SJSA1 (cell line): ENCODE data around the gene TMPRSS11F. TPM values are rescaled to one million over a fixed set of nuclear protein-coding genes. Genes with fewer than 3 reads are reported as not detected.
"Not testable (repeated sequence)": the region's sequence is repeated elsewhere in the genome, so short reads cannot be mapped to it uniquely, and the experiment has no call there.

Experiments used
- DNase-seq, 2 experiments: peaks; one replicate each; pipeline ENCODE4 v3.0.0-alpha.2; 2015 to 2020; ENCODE audit warnings: low spot score in 2 of 2, low read depth in 1 of 2
- H3K27ac ChIP-seq: fragments of 250-450 bp; sonication (Bioruptor Pico); 2 replicates; pipeline ENCODE4 v1.5.1; 2020; ENCODE audit warnings: mild to moderate bottlenecking, moderate library complexity
- H3K27me3 ChIP-seq: fragments of 250-450 bp; sonication (Bioruptor Pico); replicated peaks from 2 replicates; pipeline ENCODE4 v1.5.1; 2020; ENCODE audit warnings: mild to moderate bottlenecking, moderate library complexity
- H3K36me3 ChIP-seq: fragments of 250-450 bp; sonication (Bioruptor Pico); 2 replicates; pipeline ENCODE4 v1.5.1; 2020; ENCODE audit warnings: mild to moderate bottlenecking
- H3K4me1 ChIP-seq: fragments of 250-450 bp; sonication (Bioruptor Pico); replicated peaks from 2 replicates; pipeline ENCODE4 v1.6.1; 2021; ENCODE audit warnings: mild to moderate bottlenecking
- H3K4me3 ChIP-seq: fragments of 250-450 bp; sonication (Bioruptor Pico); 2 replicates; pipeline ENCODE4 v1.5.1; 2020; ENCODE audit warnings: mild to moderate bottlenecking
- H3K9me3 ChIP-seq: fragments of 250-450 bp; sonication (Bioruptor Pico); replicated peaks from 2 replicates; pipeline ENCODE4 v1.5.1; 2020; ENCODE audit warnings: mild to moderate bottlenecking
- total RNA-seq: library from RNA; depleted of rRNA; stranded (reverse); fragments of >200 nt; shearing (Covaris generic); gene quantifications from 2 replicates; pipeline ENCODE4 v1.2.3, GENCODE V29; 2014; rRNA removed

Gene TMPRSS11F
- not detected in 2 replicates for total RNA-seq

- Histone ChIP-seq H3K27ac (no peak within 1 kb of the TSS), H3K27me3 (no peaks in the 10 kb centered on the region), H3K4me3 (no peak within 1 kb of the TSS), H3K4me1 (no peaks in the 10 kb centered on the region), H3K9me3 (no peaks in the 10 kb centered on the region), H3K36me3 (no peaks in the 10 kb centered on the region)
- DNase-seq = no peak
These were observed at the start of gene TMPRSS11F for GRCh38 chr4:68129793-68130192. TSS of gene TMPRSS11F (minus strand) at chr4:68129869. CDS start at chr4:68129820, 49 bp downstream.

- DNase-seq = no peak
- H3K27me3 ChIP-seq = no peaks in the 10 kb centered on the region; the same call in 1 of the 2 replicates
- no peak overlapping the region for H3K4me3 ChIP-seq
These were observed 47.2 kb upstream of the TMPRSS11F start for GRCh38 chr4:68176904-68177303.

GRCh38 chr4:68176500-68176899, 46.8 kb upstream of the TMPRSS11F start:
- Histone ChIP-seq H3K36me3 (no peaks in the 10 kb centered on the region), H3K4me3 (no peak overlapping the region), H3K9me3 (no peaks in the 10 kb centered on the region), H3K27me3 (no peaks in the 10 kb centered on the region; the same call in 1 of the 2 replicates), H3K4me1 (no peaks in the 10 kb centered on the region), H3K27ac (no peak overlapping the region)
- no peak for DNase-seq

More at GRCh38 chr4:68176904-68177303, 47.2 kb upstream of the TMPRSS11F start:
- Histone ChIP-seq H3K9me3 (no peaks in the 10 kb centered on the region), H3K36me3 (no peaks in the 10 kb centered on the region), H3K4me1 (no peaks in the 10 kb centered on the region), H3K27ac (no peak overlapping the region)

GRCh38 chr4:68175562-68176155, 46.0 kb upstream of the TMPRSS11F start:
- H3K4me3 ChIP-seq = no peak overlapping the region
- no peaks in the 10 kb centered on the region for H3K36me3 ChIP-seq
- no peaks in the 10 kb centered on the region for H3K4me1 ChIP-seq
- H3K9me3 ChIP-seq = no peaks in the 10 kb centered on the region
- no peak overlapping the region for H3K27ac ChIP-seq
- no peaks in the 10 kb centered on the region; the same call in 1 of the 2 replicates for H3K27me3 ChIP-seq
- peak in 1 of 2 experiments; percentile 29 for DNase-seq

GRCh38 chr4:68174389-68174788, 44.7 kb upstream of the TMPRSS11F start:
- not testable (repeated sequence) for H3K27ac ChIP-seq, H3K4me1 ChIP-seq, H3K36me3 ChIP-seq, H3K27me3 ChIP-seq, H3K9me3 ChIP-seq, DNase-seq, H3K4me3 ChIP-seq

- H3K4me3 ChIP-seq, DNase-seq, H3K36me3 ChIP-seq, H3K9me3 ChIP-seq, H3K27ac ChIP-seq, H3K27me3 ChIP-seq, H3K4me1 ChIP-seq: not testable (repeated sequence)
These were observed 42.5 kb upstream of the TMPRSS11F start for GRCh38 chr4:68172147-68172546.

- Histone ChIP-seq H3K27me3 (no peaks in the 10 kb centered on the region; the same call in 1 of the 2 replicates), H3K36me3 (no peaks in the 10 kb centered on the region), H3K9me3 (no peaks in the 10 kb centered on the region), H3K4me3 (no peak overlapping the region), H3K27ac (no peak overlapping the region), H3K4me1 (no peaks in the 10 kb centered on the region)
- no peak for DNase-seq
These were observed 38.0 kb upstream of the TMPRSS11F start for GRCh38 chr4:68167706-68168105.

- Histone ChIP-seq H3K27ac (no peak overlapping the region), H3K4me1 (no peaks in the 10 kb centered on the region), H3K36me3 (no peaks in the 10 kb centered on the region), H3K9me3 (no peaks in the 10 kb centered on the region), H3K27me3 (no peaks in the 10 kb centered on the region; the same call in 1 of the 2 replicates), H3K4me3 (no peak overlapping the region)
- DNase-seq = no peak
These were observed 37.5 kb upstream of the TMPRSS11F start for GRCh38 chr4:68167166-68167565.

GRCh38 chr4:68163754-68164153, 34.1 kb upstream of the TMPRSS11F start:
- DNase-seq = no peak
- H3K9me3 ChIP-seq = no peaks in the 10 kb centered on the region
- no peak overlapping the region for H3K4me3 ChIP-seq
- H3K27ac ChIP-seq = no peak overlapping the region
- H3K4me1 ChIP-seq = no peaks in the 10 kb centered on the region
- H3K27me3 ChIP-seq = no peaks in the 10 kb centered on the region; the same call in 1 of the 2 replicates
- no peaks in the 10 kb centered on the region for H3K36me3 ChIP-seq

GRCh38 chr4:68162196-68162595, 32.5 kb upstream of the TMPRSS11F start:
- Histone ChIP-seq H3K9me3 (no peaks in the 10 kb centered on the region), H3K27ac (no peak overlapping the region), H3K4me3 (no peak overlapping the region), H3K36me3 (no peaks in the 10 kb centered on the region), H3K4me1 (no peaks in the 10 kb centered on the region), H3K27me3 (peaks cover 5% of the 10 kb centered on the region; the same call in 1 of the 2 replicates)
- DNase-seq = no peak

GRCh38 chr4:68152411-68152810, 22.7 kb upstream of the TMPRSS11F start:
- H3K27me3 ChIP-seq = no peaks in the 10 kb centered on the region
- H3K9me3 ChIP-seq = no peaks in the 10 kb centered on the region
- H3K4me3 ChIP-seq = no peak overlapping the region
- no peak overlapping the region for H3K27ac ChIP-seq
- no peak for DNase-seq
- H3K4me1 ChIP-seq = no peaks in the 10 kb centered on the region
- H3K36me3 ChIP-seq = no peaks in the 10 kb centered on the region

- Histone ChIP-seq H3K4me3 (no peak overlapping the region), H3K4me1 (no peaks in the 10 kb centered on the region), H3K9me3 (no peaks in the 10 kb centered on the region), H3K27ac (no peak overlapping the region), H3K36me3 (no peaks in the 10 kb centered on the region), H3K27me3 (no peaks in the 10 kb centered on the region)
- no peak for DNase-seq
These were observed 19.4 kb upstream of the TMPRSS11F start for GRCh38 chr4:68148800-68149685.

- H3K9me3 ChIP-seq = no peaks in the 10 kb centered on the region
- H3K27me3 ChIP-seq = no peaks in the 10 kb centered on the region
- H3K36me3 ChIP-seq = no peaks in the 10 kb centered on the region
- no peak for DNase-seq
- no peaks in the 10 kb centered on the region for H3K4me1 ChIP-seq
- H3K27ac ChIP-seq = no peak overlapping the region
- H3K4me3 ChIP-seq = no peak overlapping the region
These were observed 17.4 kb upstream of the TMPRSS11F start for GRCh38 chr4:68147079-68147478.

GRCh38 chr4:68145261-68145660, 15.6 kb upstream of the TMPRSS11F start:
- DNase-seq = no peak
- H3K9me3 ChIP-seq = no peaks in the 10 kb centered on the region
- no peak overlapping the region for H3K27ac ChIP-seq
- no peaks in the 10 kb centered on the region for H3K4me1 ChIP-seq
- no peak overlapping the region for H3K4me3 ChIP-seq
- H3K27me3 ChIP-seq = no peaks in the 10 kb centered on the region
- H3K36me3 ChIP-seq = no peaks in the 10 kb centered on the region
